Frontal cortex (tissue), 4 donors: Measurements from ENCODE around the gene NRG3. TPM values are rescaled to one million over a fixed set of nuclear protein-coding genes. Genes with fewer than 3 reads are reported as not detected.
A peak's percentile ranks its signal among the peaks of the same experiment; 100 is the strongest.
"Not testable (repeated sequence)": the region's sequence is repeated elsewhere in the genome, so short reads cannot be mapped to it uniquely, and the experiment has no call there.

Experiments
- DNase-seq, 2 donors: peaks; one replicate each; pipeline ENCODE4 v3.0.0; 2012; ENCODE audit warnings: low spot score in 2 of 2
- FAIRE-seq: peaks from 2 replicates; lab custom pipeline; 2012; peaks lifted over from hg19 to GRCh38; lab: Jason Lieb, UNC
- total RNA-seq: library from RNA; depleted of rRNA; stranded (reverse); fragments of >200 nt; gene quantifications from one replicate; pipeline ENCODE4 v1.2.3, GENCODE V29; 2014
- donor health status: control.
- donor health status: control.
- donor health status: control.

Gene NRG3
- total RNA-seq, 1 donor from 2014 or later: 12.2 TPM

DNA sequence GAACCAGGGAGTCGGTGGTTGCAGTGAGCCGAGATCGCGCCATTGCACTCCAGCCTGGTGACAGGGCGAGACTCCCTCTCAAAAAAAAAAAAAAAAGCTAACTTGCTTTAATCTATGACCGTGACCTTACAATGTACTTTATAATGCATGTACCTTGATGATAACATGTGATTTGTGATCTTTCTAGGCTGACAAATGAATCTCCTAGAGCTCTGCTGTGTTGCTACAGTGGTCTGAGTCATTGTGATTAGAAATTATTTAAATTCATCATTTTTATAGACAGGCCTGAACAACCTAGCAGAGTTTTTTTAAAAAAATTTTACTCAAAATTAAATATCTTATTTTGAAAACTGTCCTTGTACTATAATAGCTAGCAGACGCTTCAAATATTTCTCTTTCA, 722.8 kb downstream of the NRG3 start:
- no peak for FAIRE-seq
- DNase-seq: no peak

DNA sequence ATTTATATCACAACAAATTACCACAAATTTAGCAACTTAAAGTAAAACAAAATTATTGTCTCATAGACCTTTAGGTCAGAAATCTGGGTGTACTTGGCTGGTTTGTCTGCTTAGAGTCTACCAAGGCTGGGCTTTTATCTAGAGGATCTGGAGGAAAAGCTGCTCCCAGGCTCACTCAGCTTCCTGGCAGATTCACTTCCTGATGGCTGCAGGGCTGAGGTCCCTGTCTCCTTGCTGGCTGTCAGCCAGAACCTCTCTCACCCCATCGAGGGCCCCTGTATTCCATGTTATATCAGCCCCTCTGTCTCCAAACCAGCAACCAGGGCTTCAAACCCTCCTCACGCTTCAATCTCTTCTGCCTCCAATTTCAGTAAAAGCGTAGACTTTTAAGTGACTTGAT, 734.9 kb downstream of the NRG3 start:
- no peak for DNase-seq
- no peak for FAIRE-seq

DNA sequence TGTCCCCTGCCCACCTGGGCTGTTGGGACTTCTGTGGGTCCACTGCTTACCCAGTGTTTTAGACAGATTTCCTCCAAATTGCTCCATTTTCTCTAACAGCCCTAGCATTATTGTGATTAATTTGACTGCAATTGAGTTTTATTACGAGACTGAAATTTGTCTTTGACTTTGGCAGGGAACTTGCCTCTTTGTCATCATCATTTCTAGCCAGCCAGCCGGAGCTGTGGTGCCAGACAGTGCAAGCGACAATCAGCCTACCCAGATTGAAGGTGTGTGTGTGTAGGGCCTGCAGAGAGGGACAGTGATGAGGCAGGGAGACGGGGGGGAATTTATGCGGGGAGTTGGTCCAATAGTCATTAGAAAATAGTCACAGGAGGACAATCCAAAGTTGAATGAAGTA, 743.0 kb downstream of the NRG3 start:
- FAIRE-seq: no peak

DNA sequence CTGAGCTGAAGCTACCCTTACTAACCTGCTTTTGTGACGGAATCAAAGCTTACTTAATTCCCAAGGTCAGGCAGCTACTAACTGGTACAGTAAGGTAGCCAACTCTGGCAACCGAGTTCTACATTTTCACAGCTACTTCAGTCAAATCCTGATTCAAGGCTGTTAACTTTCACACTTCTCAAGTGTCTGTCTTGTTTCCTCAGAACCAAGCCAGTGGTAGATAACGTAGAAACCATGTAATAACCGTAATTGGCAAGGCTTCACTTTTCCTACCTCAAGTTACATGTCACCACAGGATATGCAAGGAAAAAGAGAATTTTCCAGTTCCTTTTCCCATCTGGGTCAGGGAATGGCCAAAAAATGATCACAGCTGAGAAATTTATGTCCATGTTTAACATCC, 746.7 kb downstream of the NRG3 start:
- FAIRE-seq (no peak), DNase-seq (no peak)

More for the DNA sequence above, 743.0 kb downstream of the NRG3 start:
- no peak for DNase-seq

DNA sequence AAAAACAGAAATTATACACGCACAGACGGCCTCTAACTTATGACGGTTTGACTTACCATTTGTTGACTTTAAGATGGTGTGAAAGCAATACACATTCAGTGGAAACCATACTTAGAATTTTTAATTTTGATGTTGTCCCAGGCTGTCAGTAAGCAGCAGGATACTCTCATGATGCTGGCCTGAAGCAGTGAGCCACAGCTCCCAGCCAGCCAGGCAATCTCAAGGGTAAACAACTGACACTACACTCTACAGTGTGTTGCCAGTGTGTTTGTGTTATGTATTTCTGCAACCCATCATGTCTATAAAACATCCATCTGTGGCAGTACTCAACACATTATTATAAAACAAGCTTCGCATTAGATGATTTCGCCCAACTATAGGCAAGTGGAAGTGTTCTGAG, 747.5 kb downstream of the NRG3 start:
- DNase-seq (no peak), FAIRE-seq (no peak)

DNA sequence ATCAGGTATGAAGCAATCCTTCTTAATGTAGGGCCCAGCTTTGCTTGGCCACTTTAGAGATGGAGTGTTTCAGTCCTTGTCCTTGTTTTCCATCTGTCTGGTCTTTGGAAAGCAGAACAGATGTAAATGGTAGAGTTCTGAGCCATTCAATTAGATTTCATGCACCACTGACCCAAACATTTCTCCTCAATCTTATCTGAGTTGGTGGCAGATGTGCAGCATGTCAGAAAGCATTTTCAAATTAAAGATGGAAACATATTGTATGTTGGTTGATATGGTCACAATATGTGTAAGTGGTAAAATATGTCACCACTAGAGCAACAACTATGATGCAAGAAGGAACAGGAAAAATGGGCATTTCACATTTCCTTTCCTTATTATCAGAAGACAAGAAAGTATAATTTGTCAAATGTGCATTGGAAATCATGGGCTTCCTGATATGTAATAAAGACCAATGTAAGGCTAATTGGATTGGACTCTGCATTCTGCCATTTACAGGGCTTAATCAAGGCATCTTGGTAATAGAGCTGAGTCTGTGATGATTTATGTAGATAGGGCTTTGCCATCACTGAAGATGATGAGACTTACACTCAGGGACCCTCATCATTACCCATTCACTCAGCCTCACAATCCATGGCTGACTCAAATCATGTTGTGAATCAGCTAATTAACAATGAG, 750.7 kb downstream of the NRG3 start:
- no peak for FAIRE-seq

DNA sequence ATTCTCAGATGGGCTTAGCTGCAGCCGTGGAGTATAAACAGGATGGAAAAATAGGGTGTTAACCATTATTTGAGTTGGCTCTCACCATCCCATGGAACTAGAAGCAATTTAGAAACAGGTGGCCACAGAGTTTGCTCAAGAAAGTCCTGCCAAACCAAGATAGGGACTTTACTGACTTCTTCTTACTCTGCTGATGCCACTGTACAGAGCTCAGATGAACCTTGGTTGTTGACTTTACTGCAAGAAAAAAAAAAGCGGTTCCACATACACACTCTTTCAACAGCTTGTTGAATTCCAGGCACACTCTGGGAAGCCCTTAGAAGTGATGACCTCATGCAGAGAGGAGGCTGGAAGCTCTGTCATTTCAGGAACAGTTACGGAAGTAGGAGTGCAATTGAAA, 753.4 kb downstream of the NRG3 start:
- FAIRE-seq: no peak
- DNase-seq: no peak

More for the DNA sequence above, 750.7 kb downstream of the NRG3 start:
- no peak for DNase-seq

DNA sequence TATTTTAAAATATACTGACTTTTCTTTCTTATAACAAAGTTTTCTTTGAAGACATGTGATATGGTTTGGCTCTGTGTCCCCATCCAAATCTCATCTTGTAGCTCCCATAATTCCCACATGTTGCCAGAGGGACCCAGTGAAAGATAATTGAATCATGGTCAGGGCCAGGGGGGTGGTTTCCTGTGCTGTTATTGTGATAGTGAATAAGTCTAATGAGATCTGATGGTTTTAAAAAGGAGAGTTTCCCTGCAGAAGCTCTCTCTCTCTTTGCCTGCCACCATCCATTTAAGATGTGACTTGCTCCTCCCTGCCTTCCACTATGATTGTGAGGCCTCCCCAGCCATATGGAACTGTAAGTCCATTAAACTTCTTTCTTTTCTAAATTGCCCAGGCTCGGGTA, 768.1 kb downstream of the NRG3 start:
- no peak for FAIRE-seq
- DNase-seq: no peak

DNA sequence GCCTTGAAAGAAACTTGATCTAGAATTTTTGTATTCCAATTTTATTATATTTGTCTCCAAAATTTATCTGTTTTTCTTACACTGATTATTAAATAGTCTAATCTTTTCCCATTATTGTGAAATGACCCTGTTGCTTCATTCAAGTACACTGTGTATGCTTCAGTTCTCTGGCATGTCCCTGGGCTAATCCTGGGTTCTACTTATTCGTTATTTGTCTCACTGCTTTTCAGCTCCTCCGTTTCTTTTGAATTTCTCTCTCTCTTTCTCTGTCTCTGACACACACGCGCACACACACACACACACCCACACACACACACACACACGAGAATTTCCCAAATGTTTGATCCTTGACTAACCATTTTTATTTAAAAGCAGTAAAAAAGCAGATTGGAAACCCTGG, 768.6 kb downstream of the NRG3 start:
- FAIRE-seq: no peak
- DNase-seq: no peak

DNA sequence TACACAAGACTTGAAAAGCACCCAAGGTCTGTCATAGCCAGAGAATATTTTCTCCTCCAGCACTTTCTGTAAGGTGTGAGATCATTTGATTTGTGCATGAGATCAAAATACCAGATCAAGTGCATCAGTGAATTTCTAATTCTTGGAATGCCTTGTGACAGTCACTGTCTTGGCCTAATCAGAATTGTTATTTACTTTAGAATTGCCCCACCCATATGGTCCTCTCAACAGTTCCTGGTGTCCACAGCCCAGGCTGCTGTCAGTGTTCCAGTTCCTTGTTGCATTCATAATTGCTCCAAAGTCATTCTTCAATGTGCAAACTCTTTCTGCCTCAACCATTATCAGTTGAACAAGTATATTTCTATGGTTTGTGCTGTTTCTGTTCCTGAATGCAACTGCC, 770.2 kb downstream of the NRG3 start:
- no peak for DNase-seq
- FAIRE-seq: no peak

DNA sequence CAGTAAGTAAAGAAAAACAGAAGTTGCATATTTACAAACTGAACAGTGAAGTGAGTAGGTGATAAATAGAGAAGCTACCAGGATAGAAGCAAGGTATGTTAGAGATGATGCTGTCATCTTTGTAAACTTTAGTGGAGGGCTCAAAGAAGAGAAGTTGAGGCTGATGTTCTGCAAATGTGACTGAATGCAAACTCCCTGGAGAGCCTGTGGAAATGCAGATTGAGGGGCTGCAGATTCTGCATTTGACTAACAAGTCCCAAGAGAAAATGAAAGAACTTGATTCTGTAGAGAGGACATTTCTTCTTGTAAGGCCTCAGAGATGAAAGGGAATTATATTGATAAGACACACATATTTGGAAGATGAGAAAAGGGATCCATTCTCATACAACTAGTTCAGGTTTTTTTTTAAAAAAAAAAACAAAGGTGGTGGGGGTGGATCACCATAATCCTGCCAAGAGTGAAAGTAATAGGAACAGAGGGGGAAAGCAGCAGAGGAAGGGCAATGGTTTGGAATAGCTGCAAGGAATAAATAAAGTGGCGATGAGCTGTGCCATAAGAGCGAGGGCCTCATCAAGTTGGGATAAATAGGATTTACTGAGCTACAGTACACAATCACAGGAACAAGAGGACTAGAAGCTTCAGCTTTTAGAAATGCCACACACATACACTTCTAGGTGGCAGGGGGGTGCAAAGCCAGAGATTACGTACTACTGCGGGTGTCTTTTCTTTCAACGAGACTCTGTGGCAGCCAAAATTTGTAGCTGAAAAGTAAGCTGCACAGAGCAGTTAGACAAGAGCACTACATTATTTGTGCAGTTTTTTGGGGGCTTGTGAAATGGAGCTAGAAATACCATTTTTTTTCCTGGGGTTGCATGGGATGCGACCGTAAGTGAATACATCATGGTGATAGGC, 778.5 kb downstream of the NRG3 start:
- DNase-seq: no peak
- no peak for FAIRE-seq

DNA sequence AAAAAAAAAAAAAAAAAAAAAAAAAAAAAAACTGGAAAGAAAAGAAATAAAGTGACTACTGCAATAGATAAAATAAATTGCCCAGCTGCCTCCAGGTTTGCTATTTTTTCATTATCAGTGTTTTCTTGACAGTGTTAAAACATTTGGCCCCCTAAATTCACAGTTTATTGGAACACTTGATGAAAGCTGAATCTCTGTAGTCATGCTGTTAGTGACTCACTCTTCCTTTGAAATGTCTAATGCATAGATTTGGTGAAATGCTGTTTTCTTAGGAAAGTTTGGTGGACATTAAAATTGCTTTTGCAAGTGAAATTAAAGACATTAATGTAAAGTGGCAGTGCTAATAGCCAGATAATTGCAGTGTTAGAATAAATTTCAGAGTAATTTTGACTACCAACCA, 785.2 kb downstream of the NRG3 start:
- DNase-seq (no peak), FAIRE-seq (no peak)

DNA sequence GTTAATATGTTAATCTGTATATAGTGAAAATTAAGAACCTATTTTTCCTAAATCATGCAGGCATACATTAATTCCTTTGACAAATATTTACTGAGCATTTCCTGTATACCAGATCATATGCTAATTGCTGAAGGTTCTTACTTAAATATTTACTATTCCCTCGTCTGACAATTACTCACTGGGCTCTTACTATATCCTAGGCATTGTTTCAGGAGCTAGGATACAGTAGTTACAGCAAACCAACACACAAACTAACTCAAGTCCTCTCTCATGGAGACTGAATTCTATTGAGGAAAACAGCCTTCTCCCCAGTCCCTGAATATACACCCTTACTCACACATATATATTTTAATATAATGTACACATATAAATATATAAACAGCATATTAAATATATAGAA, 786.0 kb downstream of the NRG3 start:
- DNase-seq (no peak), FAIRE-seq (no peak)

DNA sequence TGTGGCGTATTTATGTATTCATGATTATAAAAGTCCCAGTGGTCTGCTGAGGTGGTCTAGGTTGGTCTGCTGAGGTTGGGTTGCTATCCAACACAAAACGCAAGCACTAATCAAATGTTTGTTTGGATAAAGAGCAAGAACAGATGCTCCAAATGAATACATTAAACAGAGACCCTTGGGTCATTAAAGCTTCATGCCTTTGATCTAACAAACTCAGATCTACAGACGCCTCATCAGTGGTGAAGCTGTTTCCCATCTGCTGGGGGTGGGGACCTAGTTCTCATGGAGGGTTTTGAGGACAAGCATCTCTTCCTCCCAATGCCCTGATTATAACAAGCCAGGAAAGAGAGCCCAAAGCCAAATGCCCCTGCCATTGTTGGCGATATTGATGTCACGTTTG, 786.7 kb downstream of the NRG3 start:
- FAIRE-seq (no peak), DNase-seq (no peak)

DNA sequence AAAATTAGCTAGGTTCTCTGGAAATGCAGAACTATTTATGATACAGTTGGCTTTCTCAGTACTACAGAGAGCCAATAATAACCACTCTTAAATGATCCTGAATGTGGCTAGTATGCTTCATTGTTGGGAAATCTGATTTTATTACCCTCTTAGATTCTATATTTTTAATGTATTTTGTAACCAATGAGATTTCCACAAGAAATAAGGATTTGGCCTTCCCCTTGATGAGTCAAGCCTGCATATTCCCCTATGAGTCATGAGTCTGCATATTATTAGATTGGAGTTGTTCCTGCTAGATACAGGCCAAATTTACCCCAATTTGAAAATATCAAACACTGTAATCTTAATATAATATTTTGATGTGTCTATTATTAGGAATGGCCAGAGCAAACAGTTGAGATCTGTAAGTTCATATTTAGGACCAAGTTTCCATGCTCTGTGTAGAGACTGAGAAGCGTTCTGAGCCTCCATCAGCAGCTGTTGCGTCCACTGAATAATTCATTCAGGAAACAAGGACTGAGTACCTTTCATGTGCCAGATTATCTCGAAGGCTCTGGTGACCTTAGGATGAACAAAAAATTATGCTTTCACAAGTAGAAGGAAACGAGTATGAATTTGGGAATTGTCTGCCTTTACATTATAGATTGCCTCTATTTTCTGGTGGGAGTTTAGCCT, 793.4 kb downstream of the NRG3 start:
- peak in 1 of 2 donors; percentile 28 for DNase-seq
- no peak for FAIRE-seq

DNA sequence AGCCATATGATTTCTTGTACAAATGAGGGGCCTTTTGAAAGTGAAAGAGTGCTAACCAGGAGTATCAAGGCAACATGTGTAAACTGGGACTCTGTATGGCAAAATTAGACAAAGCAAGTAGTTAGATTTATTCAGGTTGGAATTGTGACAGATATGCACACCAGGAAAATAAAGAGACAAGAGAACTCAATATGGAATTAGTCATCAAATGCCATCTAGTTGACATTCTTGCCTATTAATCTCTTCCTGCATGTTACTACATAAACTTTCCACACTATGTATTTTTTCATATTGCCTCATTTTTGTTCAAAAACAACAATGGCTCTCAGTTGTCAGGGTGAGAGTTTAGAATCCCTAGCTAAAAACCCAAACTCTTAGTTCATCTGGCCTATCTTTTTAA, 799.0 kb downstream of the NRG3 start:
- FAIRE-seq (no peak), DNase-seq (no peak)

DNA sequence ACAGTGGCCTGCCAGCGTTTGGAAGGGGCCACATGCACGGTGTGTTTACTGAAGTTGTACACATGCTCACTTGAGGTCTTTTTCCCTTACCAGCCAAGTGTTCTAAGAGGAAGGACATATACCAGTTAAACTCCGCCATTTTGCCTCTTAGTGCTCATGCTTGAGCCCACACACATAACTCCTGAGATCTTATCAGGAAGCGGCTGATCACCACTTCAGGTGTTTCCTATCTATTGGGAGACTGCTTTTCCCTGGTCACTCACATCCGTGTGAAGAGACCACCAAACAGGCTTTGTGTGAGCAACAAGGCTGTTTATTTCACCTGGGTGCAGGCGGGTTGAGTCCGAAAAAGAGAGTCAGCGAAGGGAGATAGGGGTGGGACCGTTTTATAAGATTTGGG, 802.9 kb downstream of the NRG3 start:
- FAIRE-seq, DNase-seq: not testable (repeated sequence)

DNA sequence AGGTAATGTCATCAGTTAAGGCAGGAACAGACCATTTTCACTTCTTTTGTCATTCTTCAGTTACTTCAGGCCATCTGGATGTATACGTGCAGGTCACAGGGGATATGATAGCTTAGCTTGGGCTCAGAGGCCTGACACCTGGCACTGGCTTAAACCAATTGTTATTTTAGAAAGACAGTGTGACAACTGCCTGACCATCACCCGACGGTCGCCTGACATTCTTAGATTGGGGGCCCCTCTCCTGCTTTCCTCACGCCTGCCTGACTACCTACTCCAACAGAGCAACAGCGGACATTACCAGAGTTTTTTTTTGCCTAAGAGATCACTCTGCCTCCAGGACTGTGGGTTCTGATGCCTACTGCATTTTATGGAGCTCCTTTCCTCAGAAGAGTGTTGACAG, 803.5 kb downstream of the NRG3 start:
- not testable (repeated sequence) for FAIRE-seq, DNase-seq

DNA sequence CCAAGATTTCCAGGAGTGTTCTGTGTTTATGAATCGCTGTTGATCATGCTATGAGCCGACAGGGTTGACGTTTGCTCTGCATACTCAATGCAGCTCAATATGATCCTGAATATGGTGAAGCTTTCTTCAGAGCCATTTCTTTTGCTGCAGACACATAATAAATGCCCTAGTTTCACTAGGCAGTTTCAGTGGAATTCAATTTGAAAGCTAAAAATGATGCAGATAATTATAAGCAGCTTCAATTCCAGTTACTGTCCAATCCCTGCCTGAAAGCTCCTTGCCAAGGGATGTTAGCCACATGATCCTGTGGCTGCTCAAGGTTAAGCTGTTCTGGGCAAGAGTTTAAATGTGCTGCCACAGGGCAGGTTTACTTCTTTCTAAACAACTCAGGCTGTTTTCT, 805.6 kb downstream of the NRG3 start:
- no peak for DNase-seq
- no peak for FAIRE-seq

DNA sequence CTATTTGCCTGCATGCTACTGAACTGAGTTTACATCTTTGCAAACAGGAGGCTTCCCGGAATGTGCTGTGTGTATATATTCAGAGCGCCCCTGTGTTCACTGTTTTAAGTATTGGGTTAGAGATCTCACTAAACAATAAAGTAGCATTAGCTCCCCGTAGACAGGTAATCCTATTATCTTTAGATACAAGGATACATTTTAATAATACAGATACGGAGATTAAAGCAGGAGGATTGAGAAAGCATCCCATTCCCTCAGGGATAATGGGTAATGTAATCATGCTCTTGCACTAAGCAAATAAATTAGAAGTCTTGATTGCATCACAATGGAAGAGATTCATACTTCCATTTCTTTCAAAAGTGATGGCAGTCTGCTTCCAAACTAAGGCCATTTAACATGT, 809.0 kb downstream of the NRG3 start:
- no peak for DNase-seq

DNA sequence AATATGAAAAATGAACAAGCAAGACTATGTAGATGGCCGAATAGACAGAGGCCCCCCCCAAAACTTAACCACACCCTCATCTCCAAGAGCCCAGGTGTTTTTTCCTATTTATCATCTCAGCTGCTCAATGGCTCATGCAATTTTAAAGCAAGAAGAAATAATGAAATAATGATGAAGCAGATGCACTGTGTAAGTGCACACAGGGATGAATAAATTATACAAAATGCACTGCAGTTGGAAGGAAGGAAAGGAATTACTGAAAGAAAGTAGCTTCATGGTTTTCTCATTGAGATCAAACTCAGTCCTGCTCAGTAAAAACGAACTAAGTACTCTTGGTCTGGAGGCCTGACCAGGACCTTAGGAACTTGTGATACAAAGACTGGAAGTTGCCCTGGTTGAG, 810.1 kb downstream of the NRG3 start:
- no peak for DNase-seq
- FAIRE-seq: no peak

More for the DNA sequence above, 809.0 kb downstream of the NRG3 start:
- FAIRE-seq: no peak
